Erythroblast (primary cell): ENCODE data around the gene TAB3.

Experiments used
- GATA1 ChIP-seq: IDR thresholded peaks from 2 replicates; pipeline ENCODE4 v1.6.1; 2011; ENCODE audit warnings: low read depth, mild to moderate bottlenecking, control low read depth, low read length, moderate library complexity
- POLR2A ChIP-seq: IDR thresholded peaks from 2 replicates; pipeline ENCODE4 v1.6.1; 2011; ENCODE audit warnings: mild to moderate bottlenecking, low read length

DNA sequence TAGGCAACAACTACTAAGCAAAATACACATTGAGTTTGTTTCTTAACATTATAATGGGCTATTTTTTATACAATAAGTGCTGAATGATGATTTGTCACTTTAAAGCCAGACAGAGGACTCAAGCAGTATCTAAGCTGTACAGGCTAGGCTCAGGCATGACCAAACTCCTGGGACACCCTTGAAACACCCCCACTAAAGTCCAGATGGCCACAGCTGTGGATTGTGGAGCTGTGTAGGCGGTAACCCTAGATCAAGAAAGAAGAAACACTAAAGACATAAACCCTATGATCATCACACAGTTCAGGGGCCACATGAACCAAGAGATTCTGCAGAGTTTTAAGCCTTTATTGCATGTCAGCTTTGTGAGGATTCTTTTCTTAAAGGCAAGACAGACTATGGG is 25.1 kb downstream of the TAB3 start:
- TF ChIP-seq POLR2A, result no peak
- TF ChIP-seq GATA1, result no peak
